H9 (cell line): Measurements from ENCODE around the gene SLC39A10. TPM values are rescaled to one million over a fixed set of nuclear protein-coding genes. Genes with fewer than 3 reads are reported as not detected.

Source experiments
- DNase-seq: peaks from one replicate; pipeline ENCODE4 v3.0.0-alpha.2; 2017
- H2AFZ ChIP-seq: one replicate; pipeline ENCODE4 v1.6.1; 2013; ENCODE audit warnings: mild to moderate bottlenecking, low read length, control low read depth, moderate library complexity
- H2AK5ac ChIP-seq: 2 replicates; pipeline ENCODE4 v1.6.1; 2013; ENCODE audit warnings: low read length, control low read depth, mixed read lengths; ENCODE audit not compliant: insufficient read length
- H2BK120ac ChIP-seq: one replicate; pipeline ENCODE4 v1.6.1; 2013; ENCODE audit warnings: low read depth, mild to moderate bottlenecking, low read length, control low read depth, inconsistent platforms; ENCODE audit not compliant: poor library complexity, severe bottlenecking
- H2BK12ac ChIP-seq: 2 replicates; pipeline ENCODE4 v1.6.1; 2013; ENCODE audit warnings: low read length, control low read depth, mixed read lengths, low read depth; ENCODE audit not compliant: insufficient read length
- H2BK15ac ChIP-seq: 2 replicates; pipeline ENCODE4 v1.6.1; 2013; ENCODE audit warnings: low read depth, low read length, control low read depth
- H2BK20ac ChIP-seq: one replicate; pipeline ENCODE4 v1.6.1; 2013; ENCODE audit warnings: low read depth, mild to moderate bottlenecking, low read length, control low read depth, inconsistent platforms; ENCODE audit not compliant: poor library complexity, severe bottlenecking
- H2BK5ac ChIP-seq: 2 replicates; pipeline ENCODE4 v1.6.1; 2013; ENCODE audit warnings: low read length, control low read depth, mixed read lengths; ENCODE audit not compliant: insufficient read length
- H3K14ac ChIP-seq: 2 replicates; pipeline ENCODE4 v1.6.1; 2013; ENCODE audit warnings: low read length, control low read depth; ENCODE audit not compliant: insufficient read depth
- H3K18ac ChIP-seq: 2 replicates; pipeline ENCODE4 v1.6.1; 2013; ENCODE audit warnings: low read depth, mild to moderate bottlenecking, mixed read lengths, low read length, control low read depth; ENCODE audit not compliant: insufficient read length
- H3K23ac ChIP-seq: 2 replicates; pipeline ENCODE4 v1.6.1; 2013; ENCODE audit warnings: low read length, control low read depth, mixed read lengths, low read depth; ENCODE audit not compliant: insufficient read length
- H3K23me2 ChIP-seq: 2 replicates; pipeline ENCODE4 v1.6.1; 2013; ENCODE audit warnings: low read depth, mild to moderate bottlenecking, mixed read lengths, low read length, control low read depth; ENCODE audit not compliant: insufficient read length, poor library complexity, severe bottlenecking
- H3K27ac ChIP-seq: 2 replicates; pipeline ENCODE4 v1.5.1; 2013; ENCODE audit warnings: low read length, control low read depth, mixed read lengths, low read depth; ENCODE audit not compliant: insufficient read length
- H3K27me3 ChIP-seq: 2 replicates; pipeline ENCODE4 v1.6.1; 2013; ENCODE audit warnings: low read length, control low read depth, inconsistent platforms; ENCODE audit not compliant: insufficient read depth
- H3K4ac ChIP-seq: 2 replicates; pipeline ENCODE4 v1.6.1; 2013; ENCODE audit warnings: low read depth, mild to moderate bottlenecking, control low read depth, inconsistent platforms, low read length, moderate library complexity
- H3K4me1 ChIP-seq: 2 replicates; pipeline ENCODE4 v1.6.1; 2013; ENCODE audit warnings: low read length, control low read depth, inconsistent platforms; ENCODE audit not compliant: insufficient read depth
- H3K4me2 ChIP-seq: 2 replicates; pipeline ENCODE4 v1.6.1; 2013; ENCODE audit warnings: low read length, control low read depth, mixed read lengths; ENCODE audit not compliant: insufficient read length, insufficient read depth
- H3K56ac ChIP-seq: 2 replicates; pipeline ENCODE4 v1.6.1; 2013; ENCODE audit warnings: low read depth, mild to moderate bottlenecking, mixed read lengths, low read length, control low read depth; ENCODE audit not compliant: insufficient read length
- H3K79me1 ChIP-seq: 2 replicates; pipeline ENCODE4 v1.6.1; 2013; ENCODE audit warnings: low read depth, mild to moderate bottlenecking, moderate library complexity, low read length, control low read depth, inconsistent platforms; ENCODE audit not compliant: insufficient read depth, poor library complexity, severe bottlenecking
- H3K79me2 ChIP-seq: 2 replicates; pipeline ENCODE4 v1.6.1; 2013; ENCODE audit warnings: low read length, control low read depth, inconsistent platforms; ENCODE audit not compliant: insufficient read depth
- H3K9ac ChIP-seq: 2 replicates; pipeline ENCODE4 v1.6.1; 2013; ENCODE audit warnings: low read length, control low read depth, mixed read lengths; ENCODE audit not compliant: insufficient read length; ENCODE audit errors: extremely low read depth
- H3K9me3 ChIP-seq: one replicate; pipeline ENCODE4 v1.6.1; 2013; ENCODE audit warnings: low read depth, low read length, inconsistent platforms; ENCODE audit not compliant: control insufficient read depth
- H3T11ph ChIP-seq: one replicate; pipeline ENCODE4 v1.6.1; 2013; ENCODE audit warnings: mild to moderate bottlenecking, low read length, control low read depth, inconsistent platforms
- H4K20me1 ChIP-seq: one replicate; pipeline ENCODE4 v1.6.1; 2013; ENCODE audit not compliant: control insufficient read depth, insufficient read length, insufficient read depth
- H4K5ac ChIP-seq: 2 replicates; pipeline ENCODE4 v1.6.1; 2013; ENCODE audit warnings: low read depth, mild to moderate bottlenecking, mixed read lengths, low read length, control low read depth; ENCODE audit not compliant: insufficient read length
- H4K8ac ChIP-seq: replicated peaks from 2 replicates; pipeline ENCODE4 v1.6.1; 2013; ENCODE audit warnings: low read length, control low read depth, mixed read lengths, low read depth; ENCODE audit not compliant: insufficient read length
- H4K91ac ChIP-seq: 2 replicates; pipeline ENCODE4 v1.6.1; 2013; ENCODE audit warnings: low read depth, mild to moderate bottlenecking, moderate library complexity, mixed read lengths, low read length, control low read depth; ENCODE audit not compliant: insufficient read length
- H3K27ac Mint-ChIP-seq, 3 experiments: 2 replicates in 2 of 3; 3 replicates in 1 of 3; pipeline ENCODE4 v1.8.0; 2020 to 2021; ENCODE audit warnings: mixed read lengths in 3 of 3, mild to moderate bottlenecking in 1 of 3, moderate library complexity in 1 of 3
- H3K27me3 Mint-ChIP-seq: 2 replicates; pipeline ENCODE4 v1.8.0; 2021; ENCODE audit warnings: low read depth, mild to moderate bottlenecking, moderate library complexity, mixed read lengths
- H3K36me3 Mint-ChIP-seq, 3 experiments: 2 replicates in 2 of 3; 3 replicates in 1 of 3; pipeline ENCODE4 v1.8.0; 2020 to 2021; ENCODE audit warnings: low read depth in 3 of 3, mixed read lengths in 3 of 3; ENCODE audit not compliant: insufficient read depth in 1 of 3
- H3K4me1 Mint-ChIP-seq, 2 experiments: 2 replicates each; pipeline ENCODE4 v1.8.0; 2020; ENCODE audit warnings: mixed read lengths in 2 of 2
- H3K4me3 Mint-ChIP-seq, 2 experiments: 2 replicates in 1 of 2; 3 replicates in 1 of 2; pipeline ENCODE4 v1.8.0; 2020 to 2021; ENCODE audit warnings: mild to moderate bottlenecking in 2 of 2, mixed read lengths in 2 of 2, moderate library complexity in 1 of 2
- H3K9me3 Mint-ChIP-seq, 2 experiments: 2 replicates in 1 of 2; 3 replicates in 1 of 2; pipeline ENCODE4 v1.8.0; 2020; ENCODE audit warnings: mild to moderate bottlenecking in 2 of 2, mixed read lengths in 2 of 2, moderate library complexity in 1 of 2
- CTCF ChIP-seq: fragments of 200-600 bp; sonication (generic); conservative IDR thresholded peaks from 3 replicates; pipeline ENCODE4 v1.8.0; 2021; ENCODE audit warnings: antibody characterized with exemption, mild to moderate bottlenecking
- WGBS: extraction: QIAGEN DNeasy Blood & Tissue Kit; methylation state at CpG from one replicate; pipeline ENCODE4 v1.1.7; 2013; ENCODE audit warnings: missing lambda C conversion rate, low lambda C conversion rate, mixed read lengths; ENCODE audit not compliant: insufficient read length; ENCODE audit errors: extremely low coverage; 5-methylcytosine and 5-hydroxymethylcytosine counted together
- total RNA-seq: library from RNA; stranded (reverse); gene quantifications from 2 replicates; pipeline ENCODE4 v1.2.1, GENCODE V29; 2021

SLC39A10 gene
- total RNA-seq, 1 experiment from 2014 or later = 161 TPM

DNA sequence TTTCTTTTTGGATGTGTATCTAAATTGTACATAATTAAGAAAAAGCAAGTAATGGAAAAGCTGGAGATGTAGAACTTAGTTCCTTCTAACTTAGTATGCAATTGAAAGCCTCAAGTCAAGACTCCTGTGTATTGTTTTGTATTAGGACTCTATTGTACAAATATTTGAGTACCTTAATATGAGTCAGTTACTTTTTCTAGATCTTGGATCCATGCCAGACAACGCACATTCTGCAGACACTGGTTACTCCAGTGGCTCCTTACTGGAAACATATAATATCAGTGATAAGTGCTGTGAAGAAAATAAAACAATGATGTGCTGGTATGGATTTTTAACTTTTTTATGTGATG, 1.5 kb downstream of the SLC39A10 start:
- Histone ChIP-seq H3K23ac (no peak overlapping the region), H4K8ac (no peak overlapping the region), H3K4ac (no peak overlapping the region), H3K27ac (no peak overlapping the region), H2BK15ac (no peak overlapping the region), H3K9me3 (no peaks in the 10 kb centered on the region), H3K9ac (no peak overlapping the region), H2BK5ac (no peak overlapping the region), H2BK12ac (no peak overlapping the region), H3K14ac (no peak overlapping the region), H2BK20ac (no peak overlapping the region), H3T11ph (no peak overlapping the region), H2BK120ac (no peak overlapping the region), H3K4me2 (peak overlapping the region; percentile 94), H3K79me1 (no peaks in the 10 kb centered on the region), H3K27me3 (no peaks in the 10 kb centered on the region), H4K5ac (no peak overlapping the region), H3K23me2 (peaks cover 8% of the 10 kb centered on the region), H3K4me1 (no peaks in the 10 kb centered on the region; the same call in 1 of the 2 replicates), H4K20me1 (no peaks in the 10 kb centered on the region), H3K18ac (no peak overlapping the region), H2AK5ac (no peak overlapping the region), H3K56ac (no peak overlapping the region), H2AFZ (no peak overlapping the region), H4K91ac (no peak overlapping the region), H3K79me2 (peaks cover 19% of the 10 kb centered on the region; the same call in 1 of the 2 replicates)
- Mint-ChIP-seq H3K36me3 (peaks cover 0 to 9% (median 3%) of the 10 kb centered on the region in 3 experiments; a peak in 4 of 7 replicates), H3K27me3 (no peaks in the 10 kb centered on the region; the same call in 1 of the 2 replicates), H3K9me3 (0 out of 5 replicates have a peak, but pooled peaks cover 0 to 2% of the 10 kb centered on the region in 2 experiments), H3K4me1 (peaks cover 38 to 41% of the 10 kb centered on the region in 2 experiments), H3K4me3 (peak overlapping the region; percentile 94 to 97), H3K27ac (no peak overlapping the region)
- TF ChIP-seq CTCF = no peak
- WGBS = no CpG with 5 or more reads among the region's 1 CpG
- DNase-seq = no peak
